ENCODE data around the gene DDX51.

Gene DDX51

GRCh38 chr12:132144115-132144809 lies at the start of gene DDX51, which contains the start of gene NOC4L:
DDX51 (minus strand) TSS chr12:132144319; CDS start chr12:132144296, 23 bp downstream.
NOC4L (plus strand) TSS chr12:132144457; CDS start chr12:132144489, 32 bp downstream.
- DNase-seq, result peak; percentile 98
- in situ Hi-C loops (cut with HindIII; ENCODE audit: low pct_ligation_motif_present, low pct_unique_long_range_greater_than_20kb, low sequenced_read_pairs), result loop anchor here (25.0 kb wide), 1 partner anchor 468 kb away; the partner anchor contains the start of genes LRCOL1 and P2RX2

GRCh38 chr12:132191715-132192553 lies 47.8 kb upstream of the DDX51 start:
- DNase-seq, result no peak
- in situ Hi-C loops (cut with HindIII; ENCODE audit: low pct_ligation_motif_present, low pct_unique_long_range_greater_than_20kb, low sequenced_read_pairs), result no loop called here

GRCh38 chr12:132190834-132191500 lies 46.8 kb upstream of the DDX51 start:
- in situ Hi-C loops (cut with HindIII; ENCODE audit: low pct_ligation_motif_present, low pct_unique_long_range_greater_than_20kb, low sequenced_read_pairs), result no loop called here

GRCh38 chr12:132190012-132190755 lies 46.1 kb upstream of the DDX51 start:
- in situ Hi-C loops (cut with HindIII; ENCODE audit: low pct_ligation_motif_present, low pct_unique_long_range_greater_than_20kb, low sequenced_read_pairs), result no loop called here
- DNase-seq, result peak; percentile 54

More at GRCh38 chr12:132190834-132191500, 46.8 kb upstream of the DDX51 start:
- DNase-seq, result no peak

GRCh38 chr12:132189378-132190011 lies 45.4 kb upstream of the DDX51 start:
- in situ Hi-C loops (cut with HindIII; ENCODE audit: low pct_ligation_motif_present, low pct_unique_long_range_greater_than_20kb, low sequenced_read_pairs), result no loop called here
- peak; percentile 96 for DNase-seq

- in situ Hi-C loops (cut with HindIII; ENCODE audit: low pct_ligation_motif_present, low pct_unique_long_range_greater_than_20kb, low sequenced_read_pairs), result no loop called here
These were observed 44.8 kb upstream of the DDX51 start for GRCh38 chr12:132188916-132189325.

GRCh38 chr12:132188451-132188901 lies 44.4 kb upstream of the DDX51 start:
- in situ Hi-C loops (cut with HindIII; ENCODE audit: low pct_ligation_motif_present, low pct_unique_long_range_greater_than_20kb, low sequenced_read_pairs), result no loop called here
- no peak for DNase-seq

More at GRCh38 chr12:132188916-132189325, 44.8 kb upstream of the DDX51 start:
- no peak for DNase-seq

GRCh38 chr12:132187646-132188450 lies 43.7 kb upstream of the DDX51 start:
- in situ Hi-C loops (cut with HindIII; ENCODE audit: low pct_ligation_motif_present, low pct_unique_long_range_greater_than_20kb, low sequenced_read_pairs), result no loop called here
- no peak for DNase-seq

- in situ Hi-C loops (cut with HindIII; ENCODE audit: low pct_ligation_motif_present, low pct_unique_long_range_greater_than_20kb, low sequenced_read_pairs), result no loop called here
- DNase-seq, result no peak
These were observed 42.9 kb upstream of the DDX51 start for GRCh38 chr12:132186857-132187620.

- in situ Hi-C loops (cut with HindIII; ENCODE audit: low pct_ligation_motif_present, low pct_unique_long_range_greater_than_20kb, low sequenced_read_pairs), result no loop called here
- DNase-seq, result no peak
These were observed 42.2 kb upstream of the DDX51 start for GRCh38 chr12:132186208-132186856.

GRCh38 chr12:132185705-132186104 lies 41.6 kb upstream of the DDX51 start:
- DNase-seq, result no peak
- in situ Hi-C loops (cut with HindIII; ENCODE audit: low pct_ligation_motif_present, low pct_unique_long_range_greater_than_20kb, low sequenced_read_pairs), result no loop called here

- in situ Hi-C loops (cut with HindIII; ENCODE audit: low pct_ligation_motif_present, low pct_unique_long_range_greater_than_20kb, low sequenced_read_pairs), result no loop called here
- no peak for DNase-seq
These were observed 38.7 kb upstream of the DDX51 start for GRCh38 chr12:132182711-132183365.

GRCh38 chr12:132182206-132182710 lies 38.1 kb upstream of the DDX51 start:
- no peak for DNase-seq
- in situ Hi-C loops (cut with HindIII; ENCODE audit: low pct_ligation_motif_present, low pct_unique_long_range_greater_than_20kb, low sequenced_read_pairs), result no loop called here

GRCh38 chr12:132181570-132182200 lies 37.6 kb upstream of the DDX51 start:
- no peak for DNase-seq
- in situ Hi-C loops (cut with HindIII; ENCODE audit: low pct_ligation_motif_present, low pct_unique_long_range_greater_than_20kb, low sequenced_read_pairs), result no loop called here
